Brain microvascular endothelial cell (primary cell): ENCODE results near the gene PAIP2.
"Not testable (repeated sequence)": the region's sequence is repeated elsewhere in the genome, so short reads cannot be mapped to it uniquely, and the experiment has no call there.

Source experiments
- DNase-seq: peaks from one replicate; pipeline ENCODE4 v3.0.0-alpha.2; 2020
- H3K27ac ChIP-seq: fragments of 250-450 bp; sonication (Bioruptor Pico); 2 replicates; pipeline ENCODE4 v1.5.1; 2020; ENCODE audit warnings: mild to moderate bottlenecking, moderate library complexity
- H3K27me3 ChIP-seq: fragments of 250-450 bp; sonication (Bioruptor Pico); replicated peaks from 2 replicates; pipeline ENCODE4 v1.5.1; 2020; ENCODE audit warnings: mild to moderate bottlenecking
- H3K36me3 ChIP-seq: fragments of 250-450 bp; sonication (Bioruptor Pico); replicated peaks from 2 replicates; pipeline ENCODE4 v1.5.1; 2020; ENCODE audit warnings: mild to moderate bottlenecking
- H3K4me3 ChIP-seq: 2 replicates; pipeline ENCODE4 v1.5.1; 2011; ENCODE audit warnings: low read depth, mild to moderate bottlenecking, control low read depth, low read length, moderate library complexity
- in situ Hi-C: cut with HindIII; loops from 2 replicates; pipeline ENCODE4 v1.10.0; 2017; ENCODE audit warnings: low sequenced_read_pairs, low pct_ligation_motif_present
- TF ChIP-seq, protein P1 (sequence below): IDR thresholded peaks from 2 replicates; pipeline ENCODE4 v1.5.1; 2011; ENCODE audit warnings: low read depth, mild to moderate bottlenecking, moderate library complexity, low read length, control low read depth, inconsistent platforms; ENCODE audit errors: missing control alignments

The PAIP2 gene

DNA sequence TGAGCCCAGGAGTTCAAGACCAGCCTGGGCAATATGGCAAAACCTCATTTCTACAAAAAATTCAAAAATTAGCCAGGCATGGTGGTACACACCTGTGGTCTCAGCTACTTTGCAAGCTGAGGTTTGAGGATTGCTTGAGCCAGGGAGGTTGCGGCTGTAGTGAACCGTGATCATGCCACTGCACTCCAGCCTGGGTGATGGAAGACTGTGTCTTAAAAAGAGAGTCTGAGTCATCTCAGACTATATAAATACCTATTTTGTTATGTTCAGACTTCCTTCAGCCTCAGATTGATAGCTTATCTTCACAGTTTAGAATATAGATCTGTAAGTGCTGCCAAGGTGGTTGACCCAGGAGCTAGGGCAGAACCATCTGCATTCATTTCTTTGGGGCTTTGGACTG is 1.6 kb upstream of the PAIP2 start:
- H3K27me3 ChIP-seq: no peaks in the 10 kb centered on the region
- in situ Hi-C loops: no loop called here
- H3K4me3 ChIP-seq: no peak overlapping the region

DNA sequence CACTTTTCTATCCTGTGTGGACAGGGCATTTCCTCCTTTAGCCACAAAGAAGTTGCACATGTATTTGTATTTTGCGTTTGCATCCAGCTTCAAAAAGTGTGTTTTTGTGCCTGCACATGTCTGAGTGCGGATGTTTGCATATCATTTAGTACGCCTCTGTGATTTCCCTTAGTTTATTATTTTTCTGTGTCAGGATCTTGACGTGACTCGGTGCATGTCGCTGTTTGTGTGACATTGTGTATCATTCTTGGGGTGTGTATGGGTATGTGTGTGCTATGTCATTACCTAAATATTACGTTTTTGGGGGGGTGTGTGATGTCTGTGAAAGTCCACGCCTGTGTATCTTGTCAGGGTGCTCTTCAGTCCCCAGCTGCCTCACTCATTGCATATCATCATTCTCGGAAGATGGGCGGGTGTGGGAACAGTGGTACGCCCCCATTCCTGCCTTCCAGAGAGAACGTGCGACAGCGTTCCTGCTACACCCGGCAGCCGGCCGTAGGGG is 416 bp upstream of the PAIP2 start:
- no peak for DNase-seq
- Histone ChIP-seq H3K4me3 (peak overlapping the region; percentile 99), H3K27ac (no peak overlapping the region), H3K27me3 (no peaks in the 10 kb centered on the region), H3K36me3 (peaks cover 2% of the 10 kb centered on the region)
- in situ Hi-C loops: no loop called here
- TF ChIP-seq, protein P1, sequence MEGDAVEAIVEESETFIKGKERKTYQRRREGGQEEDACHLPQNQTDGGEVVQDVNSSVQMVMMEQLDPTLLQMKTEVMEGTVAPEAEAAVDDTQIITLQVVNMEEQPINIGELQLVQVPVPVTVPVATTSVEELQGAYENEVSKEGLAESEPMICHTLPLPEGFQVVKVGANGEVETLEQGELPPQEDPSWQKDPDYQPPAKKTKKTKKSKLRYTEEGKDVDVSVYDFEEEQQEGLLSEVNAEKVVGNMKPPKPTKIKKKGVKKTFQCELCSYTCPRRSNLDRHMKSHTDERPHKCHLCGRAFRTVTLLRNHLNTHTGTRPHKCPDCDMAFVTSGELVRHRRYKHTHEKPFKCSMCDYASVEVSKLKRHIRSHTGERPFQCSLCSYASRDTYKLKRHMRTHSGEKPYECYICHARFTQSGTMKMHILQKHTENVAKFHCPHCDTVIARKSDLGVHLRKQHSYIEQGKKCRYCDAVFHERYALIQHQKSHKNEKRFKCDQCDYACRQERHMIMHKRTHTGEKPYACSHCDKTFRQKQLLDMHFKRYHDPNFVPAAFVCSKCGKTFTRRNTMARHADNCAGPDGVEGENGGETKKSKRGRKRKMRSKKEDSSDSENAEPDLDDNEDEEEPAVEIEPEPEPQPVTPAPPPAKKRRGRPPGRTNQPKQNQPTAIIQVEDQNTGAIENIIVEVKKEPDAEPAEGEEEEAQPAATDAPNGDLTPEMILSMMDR: no peak

More for the DNA sequence above, 1.6 kb upstream of the PAIP2 start:
- TF ChIP-seq, protein P1: no peak
- peak; percentile 14 for DNase-seq
- H3K27ac ChIP-seq: no peak overlapping the region
- H3K36me3 ChIP-seq: peaks cover 2% of the 10 kb centered on the region

DNA sequence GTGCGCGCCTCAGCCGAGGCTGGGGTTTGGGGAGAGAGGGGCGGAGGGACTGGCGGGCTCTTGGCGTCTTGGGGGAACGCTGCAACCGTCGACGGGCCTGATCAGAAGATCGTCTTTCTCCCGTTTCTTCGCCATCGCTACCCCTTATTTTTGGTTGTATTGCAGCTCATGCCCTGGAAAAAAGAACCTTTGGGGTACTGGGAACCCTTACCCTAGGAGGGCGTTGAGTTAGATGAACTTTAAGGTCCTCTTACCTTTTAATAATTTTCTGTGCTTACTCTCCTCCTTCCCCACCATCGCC is 719 bp downstream of the PAIP2 start:
- TF ChIP-seq, protein P1: no peak
- in situ Hi-C loops: no loop called here
- Histone ChIP-seq H3K27ac (peak overlapping the region; percentile 100), H3K27me3 (no peaks in the 10 kb centered on the region), H3K36me3 (peaks cover 3% of the 10 kb centered on the region), H3K4me3 (peak overlapping the region; percentile 99)
- DNase-seq: no peak

DNA sequence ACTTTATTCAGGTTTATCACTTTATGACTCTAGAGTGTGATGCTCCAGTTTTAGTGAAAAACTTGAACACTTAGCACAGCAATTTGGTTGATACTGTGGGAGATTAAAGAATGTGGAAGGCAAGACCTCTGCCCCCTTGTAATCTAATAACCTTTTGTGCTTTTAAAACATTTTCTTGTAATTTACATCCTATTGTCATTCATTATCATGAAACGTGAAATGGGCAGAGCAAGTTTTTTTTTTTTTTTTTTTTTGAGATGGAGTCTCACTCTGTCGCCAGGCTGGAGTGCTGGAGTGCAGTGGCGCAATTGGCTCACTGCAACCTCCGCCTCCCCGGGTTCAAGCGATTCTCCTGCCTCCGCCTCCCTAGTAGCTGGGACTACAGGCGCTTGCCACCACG is 1.8 kb downstream of the PAIP2 start:
- H3K36me3 ChIP-seq: peaks cover 7% of the 10 kb centered on the region
- in situ Hi-C loops: no loop called here
- peak overlapping the region; percentile 99 for H3K4me3 ChIP-seq
- no peak for DNase-seq
- no peaks in the 10 kb centered on the region for H3K27me3 ChIP-seq
- no peak overlapping the region for H3K27ac ChIP-seq
- TF ChIP-seq, protein P1: no peak

DNA sequence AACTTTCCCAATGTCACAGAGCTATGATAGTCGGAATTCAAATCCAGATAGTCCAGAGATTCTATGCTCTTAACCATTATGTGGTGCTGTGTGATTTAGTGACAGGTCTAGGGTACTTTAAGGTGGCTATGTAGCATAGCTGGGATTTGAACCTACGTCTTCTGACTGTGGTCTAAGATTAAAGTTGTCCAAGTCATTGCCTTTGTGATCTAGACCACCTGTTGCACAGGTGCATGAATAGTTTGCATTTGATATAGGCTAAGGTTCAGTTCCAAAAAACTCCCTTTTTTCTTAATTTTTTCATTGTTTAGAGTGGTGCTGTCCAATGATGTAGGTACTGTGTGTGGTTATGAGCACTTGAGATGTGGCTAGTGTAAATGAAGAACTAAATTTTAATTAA is 2.5 kb downstream of the PAIP2 start:
- in situ Hi-C loops: no loop called here
- no peaks in the 10 kb centered on the region for H3K27me3 ChIP-seq
- no peak overlapping the region for H3K4me3 ChIP-seq
- DNase-seq: no peak
- TF ChIP-seq, protein P1: no peak
- peaks cover 7% of the 10 kb centered on the region for H3K36me3 ChIP-seq
- H3K27ac ChIP-seq: no peak overlapping the region

DNA sequence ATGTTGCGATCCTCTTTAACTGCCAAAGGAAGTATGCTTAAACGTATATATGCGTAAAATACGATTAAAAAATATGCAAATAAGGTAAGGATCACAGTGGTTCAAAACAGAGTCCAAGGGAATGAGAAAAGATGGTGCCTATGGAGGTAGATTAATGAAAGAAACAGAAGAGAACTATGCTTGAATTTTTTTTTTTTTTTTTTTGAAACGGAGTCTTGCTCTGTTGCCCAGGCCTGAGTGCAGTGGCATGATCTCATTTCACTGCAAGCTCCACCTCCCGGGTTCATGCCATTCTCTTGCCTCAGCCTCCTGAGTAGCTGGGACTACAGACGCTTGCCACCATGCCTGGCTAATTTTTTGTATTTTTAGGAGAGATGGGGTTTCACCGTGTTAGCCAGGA is 3.8 kb downstream of the PAIP2 start:
- H3K27ac ChIP-seq, H3K27me3 ChIP-seq, DNase-seq, H3K36me3 ChIP-seq, H3K4me3 ChIP-seq, in situ Hi-C loops: not testable (repeated sequence)

DNA sequence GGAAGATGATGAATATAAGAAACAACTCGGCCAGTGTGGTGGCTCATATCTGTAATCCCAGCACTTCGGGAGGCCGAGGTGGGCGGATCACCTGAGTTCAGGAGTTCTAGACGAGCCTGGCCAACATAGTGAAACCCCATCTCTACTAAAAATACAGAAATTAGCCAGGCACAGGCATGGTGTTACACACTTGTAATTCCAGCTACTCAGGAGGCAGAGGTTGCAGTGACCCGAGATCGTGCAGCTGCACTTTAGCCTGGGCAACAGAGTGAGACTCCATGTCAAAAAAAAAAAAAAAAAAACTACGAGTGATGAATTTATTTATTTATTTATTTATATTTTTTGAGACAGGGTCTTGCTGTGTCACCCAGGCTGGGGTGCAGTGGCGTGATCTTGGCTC is 6.2 kb downstream of the PAIP2 start:
- H3K27ac ChIP-seq, H3K27me3 ChIP-seq, H3K4me3 ChIP-seq, in situ Hi-C loops, H3K36me3 ChIP-seq, DNase-seq: not testable (repeated sequence)
